HG02588 (cell line): Measurements from ENCODE around the gene PDE1A.
A peak's percentile ranks its signal among the peaks of the same experiment; 100 is the strongest.
"Not testable (repeated sequence)": the region's sequence is repeated elsewhere in the genome, so short reads cannot be mapped to it uniquely, and the experiment has no call there.

Experiments
- ATAC-seq: cut with Tn5 transposase; IDR thresholded peaks from one replicate; pipeline ENCODE4 v1.9.1; 2021; ENCODE audit warnings: mild to moderate bottlenecking, moderate library complexity; ENCODE audit not compliant: unreplicated experiment

Gene PDE1A

DNA sequence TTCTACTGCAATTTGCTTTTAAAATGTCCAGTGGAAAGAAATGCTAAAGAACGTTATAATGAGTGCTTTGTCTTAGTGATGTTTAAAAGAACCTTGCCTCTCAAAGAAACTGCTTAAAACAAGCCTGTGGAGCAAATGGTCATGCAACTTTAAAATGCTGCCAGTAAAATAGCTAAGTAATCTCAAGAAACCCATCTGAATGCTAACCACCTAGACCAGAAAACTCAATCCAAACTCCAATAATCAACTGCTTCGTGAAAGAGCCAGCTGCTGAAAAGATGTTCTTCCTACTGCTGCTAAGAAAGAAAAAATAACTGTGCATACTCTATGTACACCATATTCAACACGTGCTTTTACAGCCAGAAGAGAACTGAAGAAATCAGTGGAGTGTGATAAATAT lies 145.6 kb downstream of the PDE1A start:
- no peak for ATAC-seq

DNA sequence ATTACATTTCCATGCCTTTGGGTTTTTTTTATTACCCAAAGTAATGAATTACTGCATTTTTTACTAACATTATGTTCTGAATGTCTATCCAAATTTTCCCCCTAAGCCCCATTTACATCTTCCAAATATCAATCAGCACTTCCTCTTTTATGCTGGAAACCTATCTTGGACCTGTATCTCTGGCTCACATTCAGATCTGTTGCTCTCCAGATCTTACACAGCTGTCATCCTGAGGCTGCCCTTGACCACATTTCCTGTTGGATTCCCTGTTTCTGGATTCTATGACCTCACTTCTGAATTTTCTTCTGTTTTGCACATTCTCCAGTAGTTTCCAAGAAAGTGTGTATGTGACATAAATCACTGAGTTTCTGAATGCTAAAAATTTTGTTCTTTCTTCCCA lies 146.7 kb downstream of the PDE1A start:
- ATAC-seq, result no peak

GRCh38 chr2:182276662-182277061 lies 150.2 kb downstream of the PDE1A start:
- ATAC-seq, result not testable (repeated sequence)

DNA sequence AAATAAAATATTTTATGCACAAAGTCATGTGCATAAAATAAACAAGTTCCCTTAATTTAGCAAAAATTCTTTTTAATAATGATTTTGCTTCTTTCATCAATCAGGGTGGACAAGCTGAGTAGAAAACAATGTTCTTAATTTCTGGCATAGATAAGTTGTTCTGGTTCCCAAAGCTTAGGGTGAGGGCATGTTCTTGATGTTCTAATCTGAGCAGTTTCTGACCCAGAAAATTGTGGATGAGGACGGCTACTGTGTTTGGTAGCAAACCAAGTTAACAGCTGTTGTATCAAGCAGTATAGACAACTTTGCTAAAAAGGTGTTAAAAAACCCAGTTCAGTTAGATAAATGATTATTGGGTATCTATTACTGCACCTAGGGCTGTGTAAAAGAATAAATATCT lies 158.9 kb downstream of the PDE1A start:
- no peak for ATAC-seq

DNA sequence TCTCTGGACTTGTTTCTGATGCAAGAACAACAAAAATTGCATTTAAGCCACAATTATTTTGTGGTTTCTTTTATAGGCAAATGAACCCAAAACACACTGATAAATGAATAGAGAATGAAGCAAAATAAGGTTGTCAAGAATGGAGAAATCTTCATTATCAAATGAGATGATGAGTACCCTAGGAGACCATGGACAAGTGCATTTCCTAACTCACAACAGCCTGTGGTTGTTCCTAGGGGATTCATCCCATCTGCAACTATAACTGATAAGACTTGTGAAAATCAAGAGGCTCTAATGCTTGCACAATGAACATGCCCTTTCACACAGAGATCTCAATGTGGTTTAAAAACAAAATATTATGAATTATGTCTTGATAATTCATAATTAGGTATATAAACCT lies 159.9 kb downstream of the PDE1A start:
- ATAC-seq, result no peak

- no peak for ATAC-seq
These were observed 161.1 kb downstream of the PDE1A start for GRCh38 chr2:182265718-182266117.

GRCh38 chr2:182261860-182262387 lies 164.9 kb downstream of the PDE1A start:
- ATAC-seq, result no peak

DNA sequence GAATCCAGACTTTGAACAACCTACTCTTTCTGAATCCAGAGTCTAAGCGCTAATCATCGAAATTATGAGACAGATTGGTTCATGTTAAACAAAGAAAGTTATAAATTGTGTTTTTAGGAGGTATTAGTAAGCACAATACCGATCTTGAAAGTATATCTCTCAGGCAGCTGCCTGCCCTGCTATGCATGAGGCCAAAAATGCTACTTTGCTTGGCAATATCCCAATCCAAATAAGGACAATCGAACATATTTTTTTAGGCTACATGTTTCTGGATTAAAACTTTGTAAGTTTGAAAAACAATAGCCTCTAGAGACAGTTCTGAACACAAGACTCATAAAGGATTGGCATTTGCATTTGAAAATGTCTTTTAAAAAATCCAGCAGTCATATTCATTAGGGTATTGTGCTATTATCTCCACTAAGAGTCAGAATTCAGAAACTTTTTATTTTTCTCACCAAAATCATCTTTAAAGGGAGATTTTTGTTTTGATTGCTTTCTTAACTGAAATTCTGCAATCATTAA lies 167.1 kb downstream of the PDE1A start:
- no peak for ATAC-seq

GRCh38 chr2:182252534-182252933 lies 174.3 kb downstream of the PDE1A start:
- no peak for ATAC-seq

DNA sequence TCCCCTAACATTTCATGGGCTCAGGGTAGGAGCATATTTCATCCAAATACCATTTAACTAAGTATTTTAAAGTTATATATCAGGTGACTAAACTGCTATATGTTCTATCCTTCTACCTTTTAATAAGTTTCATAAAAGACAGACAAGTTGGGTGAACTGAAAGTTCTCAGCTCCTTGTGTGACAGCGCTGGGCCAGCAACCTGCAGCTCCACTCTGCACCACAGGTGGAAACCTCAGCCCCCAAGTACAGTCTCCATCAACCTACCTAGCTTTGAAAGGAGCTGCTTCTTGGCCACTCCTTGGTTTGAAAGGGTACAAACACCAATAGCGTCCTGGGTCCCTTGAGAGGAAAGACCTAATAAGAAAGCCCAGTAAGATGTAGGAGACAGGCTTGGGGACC lies 177.9 kb downstream of the PDE1A start:
- ATAC-seq, result no peak

GRCh38 chr2:182248362-182248761 lies 178.5 kb downstream of the PDE1A start:
- no peak for ATAC-seq

GRCh38 chr2:182247831-182248230 lies 179.0 kb downstream of the PDE1A start:
- ATAC-seq, result no peak

GRCh38 chr2:182245963-182246362 lies 180.9 kb downstream of the PDE1A start:
- peak; percentile 51 for ATAC-seq

GRCh38 chr2:182242609-182243008 lies 184.2 kb downstream of the PDE1A start:
- ATAC-seq, result no peak

GRCh38 chr2:182241936-182242335 lies 184.9 kb downstream of the PDE1A start:
- no peak for ATAC-seq

GRCh38 chr2:182240862-182241371 lies 185.9 kb downstream of the PDE1A start:
- peak; percentile 100 for ATAC-seq

- no peak for ATAC-seq
These were observed 196.3 kb downstream of the PDE1A start for GRCh38 chr2:182230561-182230960.

- no peak for ATAC-seq
These were observed 197.5 kb downstream of the PDE1A start for GRCh38 chr2:182229297-182229696.

- ATAC-seq, result no peak
These were observed 198.1 kb downstream of the PDE1A start for GRCh38 chr2:182228741-182229140.

GRCh38 chr2:182228073-182228473 lies 198.8 kb downstream of the PDE1A start:
- ATAC-seq, result no peak

GRCh38 chr2:182226807-182227206 lies 200.0 kb downstream of the PDE1A start:
- ATAC-seq, result no peak

DNA sequence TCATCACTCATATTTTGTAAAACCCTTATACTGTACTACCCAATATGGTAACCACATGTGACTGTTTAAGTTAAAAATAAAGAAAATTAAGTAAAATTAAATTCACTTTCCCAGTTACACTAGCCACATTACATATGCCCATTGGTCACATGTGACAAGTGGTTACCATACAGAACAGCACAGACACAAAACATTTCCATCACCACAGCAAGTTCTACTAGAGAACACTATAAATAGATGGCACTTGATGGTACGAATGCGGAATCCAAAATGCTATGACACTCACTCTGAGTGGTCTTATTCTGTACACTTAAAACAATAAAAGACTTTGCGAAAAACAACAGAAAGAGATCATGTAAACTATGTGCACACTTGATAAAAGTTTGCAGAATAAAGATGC lies 202.2 kb downstream of the PDE1A start:
- ATAC-seq, result no peak

GRCh38 chr2:182220998-182221397 lies 205.8 kb downstream of the PDE1A start:
- no peak for ATAC-seq
